HepG2 (cell line): Measurements from ENCODE around the gene TRAF3. TPM values are rescaled to one million over a fixed set of nuclear protein-coding genes. Genes with fewer than 3 reads are reported as not detected.

ENCODE experiments used
- ATAC-seq: fragments of 200-7000 bp; cut with Tn5 transposase; 3 replicates; pipeline ENCODE4 v1.9.1; 2020; ENCODE audit warnings: mild to moderate bottlenecking, moderate library complexity
- BruUV-seq: library from RNA; stranded (reverse); fragments of 400-500 nt; replicated peaks from 2 replicates; lab custom pipeline; 2021; lab: Mats Ljungman, UMichigan
- CTCF ChIA-PET: fragments of 300-600 bp; formaldehyde crosslinking; extraction: SDS; loops from one replicate; lab custom pipeline; 2021; ENCODE audit warnings: low total read pairs, inconsistent platforms, low intra/inter-chr PET ratio; lab: Yijun Ruan, JAX
- POLR2A ChIA-PET: fragments of 350-600 bp; sonication (Branson Sonifier 250); formaldehyde crosslinking; loops from one replicate; lab custom pipeline; 2020; ENCODE audit warnings: antibody characterized with exemption, inconsistent platforms; lab: Yijun Ruan, JAX
- DNase-seq: peaks from one replicate; pipeline ENCODE4 v3.0.0-alpha.2; 2015; ENCODE audit warnings: low spot score
- FAIRE-seq: peaks from 3 replicates; lab custom pipeline; 2011; peaks lifted over from hg19 to GRCh38; lab: Jason Lieb, UNC
- H2AFZ ChIP-seq: one replicate; pipeline ENCODE4 v1.6.1; 2011; ENCODE audit warnings: low read length, inconsistent platforms
- H3K27ac ChIP-seq: fragments of 300-600 bp; 3 replicates; pipeline ENCODE4 v1.8.0; 2011; ENCODE audit warnings: mixed run types, mild to moderate bottlenecking, mixed read lengths, low read length, inconsistent platforms; ENCODE audit not compliant: insufficient read depth; ENCODE audit errors: extremely low read length
- H3K27me3 ChIP-seq, 2 experiments: fragments of 200-600 bp in 1 of 2; 2 replicates in 1 of 2; 3 replicates in 1 of 2; pipeline versions ENCODE4 v1.6.0 to v1.8.0; 2011; ENCODE audit warnings: low read length in 2 of 2, mild to moderate bottlenecking in 2 of 2, moderate library complexity in 2 of 2, inconsistent platforms in 1 of 2; ENCODE audit not compliant: insufficient read depth in 2 of 2, control insufficient read depth in 1 of 2
- H3K36me3 ChIP-seq, 2 experiments: fragments of 200-600 bp in 1 of 2; replicated peaks in 1 of 2; 2 replicates in 1 of 2; 3 replicates in 1 of 2; pipeline versions ENCODE4 v1.5.1 to v1.8.0; 2011; ENCODE audit warnings: low read length in 2 of 2, inconsistent platforms in 1 of 2; ENCODE audit not compliant: insufficient read depth in 2 of 2, control insufficient read depth in 1 of 2
- H3K4me1 ChIP-seq: 2 replicates; pipeline ENCODE4 v1.5.1; 2012; ENCODE audit warnings: low read length, inconsistent platforms; ENCODE audit not compliant: insufficient read depth
- H3K4me2 ChIP-seq: 2 replicates; pipeline ENCODE4 v1.6.0; 2011; ENCODE audit warnings: low read depth, low read length, inconsistent platforms
- H3K4me3 ChIP-seq, 3 experiments: fragments of 200-600 bp in 1 of 3; sonication (generic), shearing (Covaris generic) in 1 of 3; replicated peaks in 1 of 3; 2 replicates each; pipeline ENCODE4 v1.5.1; 2011 to 2016; ENCODE audit warnings: low read length in 3 of 3, inconsistent platforms in 2 of 3, low read depth in 2 of 3, mild to moderate bottlenecking in 2 of 3, control low read depth in 1 of 3, mixed read lengths in 1 of 3; ENCODE audit not compliant: insufficient read depth in 1 of 3
- H3K79me2 ChIP-seq: one replicate; pipeline ENCODE4 v1.6.1; 2011; ENCODE audit warnings: low read length, inconsistent platforms; ENCODE audit not compliant: insufficient read depth
- H3K9ac ChIP-seq: 2 replicates; pipeline ENCODE4 v1.6.0; 2011; ENCODE audit warnings: mild to moderate bottlenecking, low read depth, low read length, inconsistent platforms; ENCODE audit not compliant: insufficient read depth
- H3K9me3 ChIP-seq: 2 replicates; pipeline ENCODE4 v1.5.1; 2012; ENCODE audit warnings: mild to moderate bottlenecking, low read length
- H4K20me1 ChIP-seq: 2 replicates; pipeline ENCODE4 v1.6.0; 2011; ENCODE audit warnings: inconsistent platforms, mild to moderate bottlenecking, low read length, moderate library complexity; ENCODE audit not compliant: insufficient read depth
- DMTF1 ChIP-seq: sonication (generic); formaldehyde crosslinking; IDR thresholded peaks from 2 replicates; pipeline ENCODE4 v1.4.0; 2020; ENCODE audit warnings: mild to moderate bottlenecking, missing genetic modification reagents
- MBNL3 ChIP-seq: fragments of 250-450 bp; sonication (Bioruptor Pico); conservative IDR thresholded peaks from 2 replicates; pipeline ENCODE4 v1.8.0; 2022; ENCODE audit warnings: mild to moderate bottlenecking, inconsistent platforms
- MED1 ChIP-seq: sonication (generic); formaldehyde crosslinking; IDR thresholded peaks from 2 replicates; pipeline ENCODE4 v1.4.0; 2020; ENCODE audit warnings: missing genetic modification reagents
- POGZ ChIP-seq: sonication (generic); formaldehyde crosslinking; IDR thresholded peaks from 2 replicates; pipeline ENCODE4 v1.4.0; 2020; ENCODE audit warnings: mild to moderate bottlenecking, missing genetic modification reagents
- RBFOX2 ChIP-seq: fragments of 200-400 bp; formaldehyde crosslinking; IDR thresholded peaks from 2 replicates; pipeline ENCODE4 v1.6.1; 2017; ENCODE audit warnings: low read depth, mild to moderate bottlenecking, low read length
- TRAFD1 ChIP-seq: sonication (generic); formaldehyde crosslinking; IDR thresholded peaks from 2 replicates; pipeline ENCODE4 v1.5.1; 2020; ENCODE audit warnings: missing genetic modification reagents, mild to moderate bottlenecking, borderline replicate concordance
- ZBTB7B ChIP-seq: sonication (generic); formaldehyde crosslinking; IDR thresholded peaks from 2 replicates; pipeline ENCODE4 v1.4.0; 2020; ENCODE audit warnings: missing genetic modification reagents
- ZFP41 ChIP-seq: sonication (generic); formaldehyde crosslinking; IDR thresholded peaks from 2 replicates; pipeline ENCODE4 v1.4.0; 2020; ENCODE audit warnings: mild to moderate bottlenecking, missing genetic modification reagents, borderline replicate concordance
- ZNF790 ChIP-seq: sonication (generic); formaldehyde crosslinking; IDR thresholded peaks from 2 replicates; pipeline ENCODE4 v1.8.0; 2022; ENCODE audit warnings: missing genetic modification reagents, mild to moderate bottlenecking, borderline replicate concordance
- ZNF879 ChIP-seq: sonication (generic); formaldehyde crosslinking; IDR thresholded peaks from 2 replicates; pipeline ENCODE4 v1.8.1; 2023; ENCODE audit warnings: missing genetic modification reagents
- WGBS: methylation state at CpG from one replicate; pipeline ENCODE4 v1.1.6; 2017; ENCODE audit warnings: low lambda C conversion rate; 5-methylcytosine and 5-hydroxymethylcytosine counted together
- in situ Hi-C: cut with HindIII; loops from 2 replicates; pipeline ENCODE4 v1.10.0; 2017; ENCODE audit warnings: low pct_unique_long_range_greater_than_20kb; ENCODE audit not compliant: extremely low pct_ligation_motif_present
- intact Hi-C: fragments of 100-400 bp; cut with micrococcal nuclease; formaldehyde crosslinking; loops from one replicate; pipeline ENCODE4 v1.10.0; 2022; ENCODE audit not compliant: unreplicated experiment
- polyA plus RNA-seq, 8 experiments: library from polyadenylated mRNA; depleted of rRNA in 3 of 8; stranded (reverse) in 7 of 8; unstranded in 1 of 8; fragments of >200 nt; fragmentation: Illumina TruSeq in 4 of 8; extraction: Trizol in 4 of 8; gene quantifications; 2 replicates each; pipeline versions ENCODE4 v1.2.1 to v1.2.3, GENCODE V29; 2011 to 2016; ENCODE audit warnings: low read depth in 4 of 8, missing spikeins in 1 of 8, mixed read lengths in 1 of 8; ENCODE audit not compliant: insufficient read depth in 1 of 8
- total RNA-seq, 5 experiments: library from RNA; depleted of rRNA; stranded (reverse); fragments of >200 nt; fragmentation: Illumina TruSeq; extraction: Trizol; gene quantifications; 2 replicates each; pipeline ENCODE4 v1.2.3, GENCODE V29; 2016; ENCODE audit warnings: low read depth in 1 of 5
- TF ChIP-seq, protein P1 (sequence below): sonication (generic); formaldehyde crosslinking; IDR thresholded peaks from 2 replicates; pipeline ENCODE4 v1.4.0; 2020; ENCODE audit warnings: missing genetic modification reagents
- TF ChIP-seq, protein P2 (sequence below): sonication (generic); formaldehyde crosslinking; IDR thresholded peaks from 2 replicates; pipeline ENCODE4 v1.4.0; 2020; ENCODE audit warnings: missing genetic modification reagents, borderline replicate concordance
- TF ChIP-seq, protein P3 (sequence below): sonication (generic); formaldehyde crosslinking; IDR thresholded peaks from 2 replicates; pipeline ENCODE4 v1.4.0; 2020; ENCODE audit warnings: missing genetic modification reagents

Gene TRAF3
- total and polyA plus RNA-seq, 2 of the 13 experiments (the other 11 are each of a cell fraction or from before 2014, with no cell fraction given): 6.9 to 12.2 TPM

DNA sequence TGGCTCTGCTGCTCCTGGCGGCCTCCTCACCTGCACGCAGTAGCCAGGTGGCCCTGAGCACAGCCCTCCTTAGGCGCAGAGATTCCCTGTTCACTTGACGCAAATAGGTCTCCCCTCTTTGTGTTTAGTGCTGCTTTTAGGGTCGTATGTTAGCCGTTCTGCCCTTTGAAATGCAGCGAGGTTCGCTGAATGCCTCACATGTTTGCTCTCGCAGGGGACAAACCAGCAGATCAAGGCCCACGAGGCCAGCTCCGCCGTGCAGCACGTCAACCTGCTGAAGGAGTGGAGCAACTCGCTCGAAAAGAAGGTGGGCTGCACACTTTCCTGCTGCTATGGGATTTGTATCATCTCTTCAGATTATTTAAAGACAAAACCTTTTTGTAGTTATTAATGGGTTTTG lies 113.9 kb downstream of the TRAF3 start:
- POLR2A ChIA-PET: no interaction called here
- CTCF ChIA-PET: no interaction called here
- intact Hi-C loops: no loop called here
- H3K27me3 ChIP-seq: no peaks in the 10 kb centered on the region
- DNase-seq: no peak
- H3K4me3 ChIP-seq: no peak overlapping the region
- WGBS: 85% methylated on average over 15 of the region's 15 CpGs
- ATAC-seq: no peak
- H3K4me1 ChIP-seq: peaks cover 2% of the 10 kb centered on the region
- H3K9me3 ChIP-seq: no peaks in the 10 kb centered on the region
- no peak overlapping the region for H3K9ac ChIP-seq
- BruUV-seq: no TSS peak
- in situ Hi-C loops: no loop called here
- no peak for FAIRE-seq
- H3K27ac ChIP-seq: no peak overlapping the region
- no peak overlapping the region for H2AFZ ChIP-seq
- H3K79me2 ChIP-seq: no peaks in the 10 kb centered on the region
- TF ChIP-seq ZFP41 (CRISPR knock-in tag) (no peak), DMTF1 (CRISPR knock-in tag) (no peak), MBNL3 (CRISPR knock-in tag) (no peak), MED1 (no peak), ZBTB7B (no peak), ZNF790 (CRISPR knock-in tag) (no peak), TRAFD1 (CRISPR knock-in tag) (no peak), ZNF879 (CRISPR knock-in tag) (no peak), RBFOX2 (no peak), POGZ (CRISPR knock-in tag) (no peak)
- TF ChIP-seq, protein P1, sequence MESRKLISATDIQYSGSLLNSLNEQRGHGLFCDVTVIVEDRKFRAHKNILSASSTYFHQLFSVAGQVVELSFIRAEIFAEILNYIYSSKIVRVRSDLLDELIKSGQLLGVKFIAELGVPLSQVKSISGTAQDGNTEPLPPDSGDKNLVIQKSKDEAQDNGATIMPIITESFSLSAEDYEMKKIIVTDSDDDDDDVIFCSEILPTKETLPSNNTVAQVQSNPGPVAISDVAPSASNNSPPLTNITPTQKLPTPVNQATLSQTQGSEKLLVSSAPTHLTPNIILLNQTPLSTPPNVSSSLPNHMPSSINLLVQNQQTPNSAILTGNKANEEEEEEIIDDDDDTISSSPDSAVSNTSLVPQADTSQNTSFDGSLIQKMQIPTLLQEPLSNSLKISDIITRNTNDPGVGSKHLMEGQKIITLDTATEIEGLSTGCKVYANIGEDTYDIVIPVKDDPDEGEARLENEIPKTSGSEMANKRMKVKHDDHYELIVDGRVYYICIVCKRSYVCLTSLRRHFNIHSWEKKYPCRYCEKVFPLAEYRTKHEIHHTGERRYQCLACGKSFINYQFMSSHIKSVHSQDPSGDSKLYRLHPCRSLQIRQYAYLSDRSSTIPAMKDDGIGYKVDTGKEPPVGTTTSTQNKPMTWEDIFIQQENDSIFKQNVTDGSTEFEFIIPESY (CRISPR knock-in tag): no peak
- TF ChIP-seq, protein P2, sequence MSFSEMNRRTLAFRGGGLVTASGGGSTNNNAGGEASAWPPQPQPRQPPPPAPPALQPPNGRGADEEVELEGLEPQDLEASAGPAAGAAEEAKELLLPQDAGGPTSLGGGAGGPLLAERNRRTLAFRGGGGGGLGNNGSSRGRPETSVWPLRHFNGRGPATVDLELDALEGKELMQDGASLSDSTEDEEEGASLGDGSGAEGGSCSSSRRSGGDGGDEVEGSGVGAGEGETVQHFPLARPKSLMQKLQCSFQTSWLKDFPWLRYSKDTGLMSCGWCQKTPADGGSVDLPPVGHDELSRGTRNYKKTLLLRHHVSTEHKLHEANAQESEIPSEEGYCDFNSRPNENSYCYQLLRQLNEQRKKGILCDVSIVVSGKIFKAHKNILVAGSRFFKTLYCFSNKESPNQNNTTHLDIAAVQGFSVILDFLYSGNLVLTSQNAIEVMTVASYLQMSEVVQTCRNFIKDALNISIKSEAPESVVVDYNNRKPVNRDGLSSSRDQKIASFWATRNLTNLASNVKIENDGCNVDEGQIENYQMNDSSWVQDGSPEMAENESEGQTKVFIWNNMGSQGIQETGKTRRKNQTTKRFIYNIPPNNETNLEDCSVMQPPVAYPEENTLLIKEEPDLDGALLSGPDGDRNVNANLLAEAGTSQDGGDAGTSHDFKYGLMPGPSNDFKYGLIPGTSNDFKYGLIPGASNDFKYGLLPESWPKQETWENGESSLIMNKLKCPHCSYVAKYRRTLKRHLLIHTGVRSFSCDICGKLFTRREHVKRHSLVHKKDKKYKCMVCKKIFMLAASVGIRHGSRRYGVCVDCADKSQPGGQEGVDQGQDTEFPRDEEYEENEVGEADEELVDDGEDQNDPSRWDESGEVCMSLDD (CRISPR knock-in tag): no peak
- TF ChIP-seq, protein P3, sequence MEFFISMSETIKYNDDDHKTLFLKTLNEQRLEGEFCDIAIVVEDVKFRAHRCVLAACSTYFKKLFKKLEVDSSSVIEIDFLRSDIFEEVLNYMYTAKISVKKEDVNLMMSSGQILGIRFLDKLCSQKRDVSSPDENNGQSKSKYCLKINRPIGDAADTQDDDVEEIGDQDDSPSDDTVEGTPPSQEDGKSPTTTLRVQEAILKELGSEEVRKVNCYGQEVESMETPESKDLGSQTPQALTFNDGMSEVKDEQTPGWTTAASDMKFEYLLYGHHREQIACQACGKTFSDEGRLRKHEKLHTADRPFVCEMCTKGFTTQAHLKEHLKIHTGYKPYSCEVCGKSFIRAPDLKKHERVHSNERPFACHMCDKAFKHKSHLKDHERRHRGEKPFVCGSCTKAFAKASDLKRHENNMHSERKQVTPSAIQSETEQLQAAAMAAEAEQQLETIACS (CRISPR knock-in tag): no peak
- TF ChIP-seq, all 625 proteins: peak for 0
- Histone ChIP-seq H3K4me2 (no peak overlapping the region), H4K20me1 (no peaks in the 10 kb centered on the region), H3K36me3 (peaks cover 5 to 8% of the 10 kb centered on the region in 2 experiments; a peak in 3 of 5 replicates)
